HG02973 (cell line): ENCODE data around the gene TMEFF2.
"Not testable (repeated sequence)": the region's sequence is repeated elsewhere in the genome, so short reads cannot be mapped to it uniquely, and the experiment has no call there.

Experiments
- ATAC-seq: cut with Tn5 transposase; IDR thresholded peaks from one replicate; pipeline ENCODE4 v1.9.1; 2021; ENCODE audit warnings: moderate library complexity; ENCODE audit not compliant: unreplicated experiment

Gene TMEFF2

GRCh38 chr2:191938779-191939178 lies 256.0 kb downstream of the TMEFF2 start:
- ATAC-seq, result no peak

- ATAC-seq, result no peak
Observed at GRCh38 chr2:191936882-191937405, 257.8 kb downstream of the TMEFF2 start.

- no peak for ATAC-seq
Observed at GRCh38 chr2:191935247-191935646, 259.5 kb downstream of the TMEFF2 start.

GRCh38 chr2:191933307-191934105 lies 261.2 kb downstream of the TMEFF2 start:
- ATAC-seq, result peak; percentile 88

- no peak for ATAC-seq
Observed at GRCh38 chr2:191932286-191932685, 262.4 kb downstream of the TMEFF2 start.

GRCh38 chr2:191931329-191931728 lies 263.4 kb downstream of the TMEFF2 start:
- ATAC-seq, result peak; percentile 40

- no peak for ATAC-seq
Observed at GRCh38 chr2:191930205-191930604, 264.5 kb downstream of the TMEFF2 start.

- ATAC-seq, result no peak
Observed at GRCh38 chr2:191929288-191929687, 265.4 kb downstream of the TMEFF2 start.

- ATAC-seq, result no peak
Observed at GRCh38 chr2:191927991-191928390, 266.7 kb downstream of the TMEFF2 start.

- no peak for ATAC-seq
Observed at GRCh38 chr2:191927319-191927867, 267.3 kb downstream of the TMEFF2 start.

- ATAC-seq, result no peak
Observed at GRCh38 chr2:191926671-191927070, 268.1 kb downstream of the TMEFF2 start.

- no peak for ATAC-seq
Observed at GRCh38 chr2:191923652-191923997, 271.1 kb downstream of the TMEFF2 start.

- ATAC-seq, result peak; percentile 96
Observed at GRCh38 chr2:191922736-191923651, 271.7 kb downstream of the TMEFF2 start.

- not testable (repeated sequence) for ATAC-seq
Observed at GRCh38 chr2:191921650-191922049, 273.1 kb downstream of the TMEFF2 start.

- ATAC-seq, result no peak
Observed at GRCh38 chr2:191920502-191920901, 274.2 kb downstream of the TMEFF2 start.

- no peak for ATAC-seq
Observed at GRCh38 chr2:191917967-191918651, 276.6 kb downstream of the TMEFF2 start.

- no peak for ATAC-seq
Observed at GRCh38 chr2:191917430-191917881, 277.3 kb downstream of the TMEFF2 start.

GRCh38 chr2:191916826-191917225 lies 277.9 kb downstream of the TMEFF2 start:
- no peak for ATAC-seq

- no peak for ATAC-seq
Observed at GRCh38 chr2:191915750-191916149, 279.0 kb downstream of the TMEFF2 start.

GRCh38 chr2:191913796-191914195 lies 280.9 kb downstream of the TMEFF2 start:
- ATAC-seq, result no peak

GRCh38 chr2:191912764-191913163 lies 282.0 kb downstream of the TMEFF2 start:
- no peak for ATAC-seq
